NCI-H2029 (cell line): ENCODE measurements around the gene KIF13A.
"Not testable (repeated sequence)": the region's sequence is repeated elsewhere in the genome, so short reads cannot be mapped to it uniquely, and the experiment has no call there.

Experiments used
- DNase-seq: peaks from one replicate; lab custom pipeline; 2025; lab: John Stamatoyannopoulos, UW

KIF13A gene

DNA sequence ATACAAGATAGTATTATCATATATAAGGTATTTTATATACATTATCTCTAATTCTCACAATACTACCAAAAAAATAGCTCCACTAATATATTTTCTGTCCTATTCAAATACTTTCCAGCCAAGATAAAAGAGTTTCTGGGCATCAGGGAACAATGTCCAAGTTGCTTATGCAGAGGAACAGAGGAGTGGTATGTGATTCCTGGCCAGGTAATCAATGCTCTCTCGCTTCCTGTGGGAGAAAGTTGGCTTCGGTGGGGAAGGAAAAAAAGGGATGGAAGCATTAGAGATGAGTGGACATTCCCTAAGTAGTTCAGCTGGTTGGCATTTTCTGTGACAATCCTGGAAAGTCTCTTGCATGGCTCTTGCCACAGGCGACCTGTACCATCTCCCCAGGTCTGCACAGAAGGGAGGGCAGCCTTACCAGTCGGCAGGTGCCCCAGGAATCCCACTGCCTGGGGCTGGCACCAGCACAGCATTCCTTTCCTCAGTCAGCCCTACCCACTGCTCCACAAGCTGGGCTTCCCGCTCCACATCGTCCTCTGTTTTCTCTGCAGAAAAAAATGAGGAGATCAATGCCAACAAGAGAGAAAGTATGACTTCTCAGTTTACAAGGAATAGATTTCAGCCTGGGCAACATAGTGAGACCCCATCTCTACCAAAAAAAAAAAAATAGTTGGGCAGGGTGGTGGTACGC lies 202.2 kb downstream of the KIF13A start:
- no peak for DNase-seq

DNA sequence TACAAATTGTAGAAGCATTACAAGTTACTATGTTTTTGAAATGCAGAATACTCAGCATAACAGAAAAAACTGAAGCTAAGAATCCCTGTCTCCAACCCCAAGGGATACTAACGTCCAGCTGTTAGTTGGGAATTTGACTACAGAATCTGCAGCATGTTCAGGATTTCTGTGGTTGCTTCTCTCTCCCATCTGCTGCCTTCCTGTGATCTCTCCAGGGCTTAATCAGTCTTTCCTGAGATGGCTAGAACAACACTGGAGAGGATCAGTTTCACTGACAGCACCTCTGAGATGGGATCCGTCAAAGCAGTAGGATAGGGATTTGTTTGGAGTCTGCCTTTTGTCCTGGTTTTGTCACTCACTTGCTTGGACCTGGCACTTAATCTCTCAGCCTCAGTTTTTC lies 207.4 kb downstream of the KIF13A start:
- no peak for DNase-seq

DNA sequence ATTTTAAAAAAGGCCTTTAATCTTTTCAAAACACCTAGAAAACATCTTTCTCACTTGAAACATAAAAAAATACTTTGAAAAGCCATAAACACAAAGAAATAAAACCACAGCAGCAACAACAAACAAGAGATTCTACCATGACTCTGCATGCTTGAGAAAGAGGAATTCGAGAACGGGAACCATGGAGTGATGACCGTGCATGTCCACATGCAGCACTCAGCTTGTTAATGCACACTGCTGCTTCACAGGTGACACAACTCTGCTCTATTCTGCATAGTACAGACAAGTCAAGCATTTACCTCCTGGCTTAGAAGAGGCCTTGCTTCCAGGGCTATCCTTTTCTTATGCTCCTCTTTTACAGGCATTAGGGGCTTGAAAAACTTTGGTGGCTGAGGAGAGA lies 215.8 kb downstream of the KIF13A start:
- DNase-seq = no peak

DNA sequence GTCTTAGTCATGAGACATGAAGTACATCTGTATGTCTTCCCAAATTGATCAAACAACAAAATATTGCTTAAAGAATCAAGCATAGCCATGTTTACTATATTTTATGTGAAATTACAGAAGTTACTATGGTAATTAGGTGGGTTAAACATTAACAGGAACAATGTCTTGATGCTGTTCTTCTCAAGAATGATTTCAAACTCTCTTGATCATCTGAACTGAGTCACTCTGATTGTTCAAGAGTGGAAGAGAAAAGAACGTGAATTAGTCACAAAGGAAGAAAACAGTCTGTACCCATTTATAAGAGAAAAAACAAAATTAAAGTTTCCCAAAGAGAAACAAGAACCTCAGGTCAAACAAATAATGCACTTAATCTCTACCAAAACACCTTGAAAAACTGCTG lies 218.6 kb downstream of the KIF13A start:
- DNase-seq = no peak

DNA sequence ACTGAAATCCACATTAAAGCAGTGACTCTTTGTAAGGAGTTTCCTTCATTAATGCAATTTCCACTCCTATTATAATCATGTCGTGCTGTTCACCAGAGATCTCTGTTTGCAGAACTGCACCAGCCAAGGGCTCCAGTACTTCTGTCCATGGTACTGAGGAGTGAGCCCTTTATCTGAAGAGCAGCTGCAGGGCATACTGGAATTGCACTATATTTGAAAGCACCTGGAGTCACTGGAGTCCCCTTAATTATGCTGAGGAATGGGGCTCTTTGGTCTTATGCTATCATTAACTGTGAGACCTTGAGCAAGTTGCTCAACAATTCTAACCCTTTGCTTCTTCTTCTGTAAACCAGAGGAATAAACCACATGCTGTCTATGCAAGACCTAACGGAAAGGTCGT lies 219.0 kb downstream of the KIF13A start:
- no peak for DNase-seq

- DNase-seq = no peak
Measured at GRCh38 chr6:17762651-17763050, 224.8 kb downstream of the KIF13A start.

DNA sequence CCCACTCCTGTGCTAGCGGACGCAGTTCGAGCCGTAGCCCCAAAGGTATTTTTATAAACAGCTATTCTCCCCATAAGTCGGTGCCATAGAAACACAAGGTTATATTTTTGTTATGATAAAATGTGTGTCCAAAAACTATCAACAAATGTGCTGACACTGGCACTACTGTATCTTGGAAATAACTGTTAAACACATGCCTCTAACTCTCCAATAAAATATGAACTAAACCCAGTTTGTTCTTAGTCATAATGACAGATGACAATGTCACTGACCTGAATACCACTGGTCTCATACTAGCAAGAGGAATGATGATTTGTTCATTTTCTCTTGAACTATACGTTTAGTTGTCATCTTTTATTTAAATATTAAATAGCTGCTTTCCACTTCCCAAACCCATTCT lies 229.3 kb downstream of the KIF13A start:
- no peak for DNase-seq

DNA sequence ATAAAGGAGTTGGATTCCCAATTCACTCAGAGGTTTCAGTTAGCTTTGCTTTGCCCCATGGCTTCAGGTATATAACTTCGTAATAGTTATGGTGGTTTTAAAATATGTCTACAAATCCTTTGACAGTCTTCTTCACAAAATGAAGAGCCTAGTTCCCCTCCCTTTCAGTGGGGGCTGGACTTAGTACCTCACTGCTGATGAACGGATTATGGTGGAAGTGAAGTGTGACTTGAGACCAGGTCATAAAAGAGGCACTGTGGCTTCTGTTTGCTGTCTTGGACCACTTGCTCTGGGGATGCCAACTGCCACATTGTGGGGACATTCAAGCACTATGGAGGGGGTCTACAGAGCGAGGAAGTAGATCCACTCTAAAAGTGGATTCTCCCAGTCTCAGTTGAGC lies 233.2 kb downstream of the KIF13A start:
- no peak for DNase-seq

- DNase-seq = not testable (repeated sequence)
Measured at GRCh38 chr6:17745324-17745723, 242.1 kb downstream of the KIF13A start.

- not testable (repeated sequence) for DNase-seq
Measured at GRCh38 chr6:17744757-17745308, 242.6 kb downstream of the KIF13A start.

DNA sequence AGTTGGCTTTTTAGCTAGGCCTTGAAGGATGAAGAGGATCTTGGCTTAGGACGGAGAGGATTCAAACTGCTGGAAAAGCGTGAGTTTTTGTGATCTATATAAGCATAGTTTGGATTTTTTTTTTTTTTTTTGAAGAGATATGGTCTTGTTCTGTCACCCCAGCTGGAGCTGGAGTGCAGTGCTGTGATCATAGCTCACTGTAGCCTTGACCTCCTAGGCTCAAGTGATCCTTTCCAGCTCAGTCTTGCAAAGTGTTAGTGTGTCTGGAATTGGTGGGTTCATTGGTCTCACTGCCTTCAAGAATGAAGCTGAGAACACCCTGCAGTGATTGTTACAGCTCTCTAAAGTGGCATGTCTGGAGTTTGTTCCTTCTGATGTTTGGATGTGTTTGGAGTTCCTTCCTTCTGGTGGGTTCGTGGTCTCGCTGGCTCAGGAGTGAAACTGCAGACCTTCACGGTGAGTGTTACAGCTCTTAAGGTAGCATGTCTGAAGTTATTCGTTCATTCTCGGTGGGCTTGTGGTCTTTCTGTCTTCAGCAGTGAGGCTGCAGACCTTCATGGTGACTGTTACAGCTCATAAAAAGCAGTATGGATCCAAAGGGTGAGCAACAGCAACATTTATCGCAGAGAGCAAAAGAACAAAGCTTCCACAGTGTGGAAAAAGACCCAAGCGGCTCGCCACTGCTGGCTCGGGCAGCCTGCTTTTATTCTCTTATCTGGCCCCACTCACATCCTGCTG lies 243.2 kb downstream of the KIF13A start:
- DNase-seq = no peak

GRCh38 chr6:17741507-17741906 lies 245.9 kb downstream of the KIF13A start:
- DNase-seq = no peak

DNA sequence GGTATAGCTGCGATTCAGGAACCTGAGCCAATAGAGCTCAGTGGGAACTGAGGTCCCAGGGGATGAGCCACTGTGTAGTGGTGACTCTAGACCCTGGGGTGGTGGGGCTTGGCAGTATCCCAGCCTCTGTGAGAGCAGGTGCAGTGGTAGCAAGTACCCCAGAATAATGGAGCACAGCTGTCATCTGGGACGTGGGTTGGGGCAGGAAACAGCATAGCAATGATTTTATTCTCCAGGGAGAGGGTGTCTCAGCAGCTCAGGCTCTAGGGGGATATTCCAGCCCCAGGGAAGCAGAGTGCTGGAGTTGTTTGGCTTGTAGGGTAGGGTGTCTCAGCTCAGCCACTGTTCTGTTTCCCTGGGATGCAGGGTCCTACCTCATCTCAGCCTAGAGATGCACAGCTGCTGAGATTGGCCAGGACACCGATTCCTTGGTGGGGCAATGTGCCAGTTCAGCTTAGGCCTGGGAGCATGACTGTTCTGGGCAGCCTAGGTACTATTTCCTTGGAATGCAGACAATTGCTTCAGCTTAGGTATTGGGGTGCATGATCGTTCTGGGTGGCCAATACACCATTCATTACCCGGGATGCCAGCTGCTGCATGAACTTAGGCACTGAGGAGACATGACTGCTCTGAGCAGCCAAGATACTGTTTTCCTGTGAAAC lies 246.7 kb downstream of the KIF13A start:
- no peak for DNase-seq

DNA sequence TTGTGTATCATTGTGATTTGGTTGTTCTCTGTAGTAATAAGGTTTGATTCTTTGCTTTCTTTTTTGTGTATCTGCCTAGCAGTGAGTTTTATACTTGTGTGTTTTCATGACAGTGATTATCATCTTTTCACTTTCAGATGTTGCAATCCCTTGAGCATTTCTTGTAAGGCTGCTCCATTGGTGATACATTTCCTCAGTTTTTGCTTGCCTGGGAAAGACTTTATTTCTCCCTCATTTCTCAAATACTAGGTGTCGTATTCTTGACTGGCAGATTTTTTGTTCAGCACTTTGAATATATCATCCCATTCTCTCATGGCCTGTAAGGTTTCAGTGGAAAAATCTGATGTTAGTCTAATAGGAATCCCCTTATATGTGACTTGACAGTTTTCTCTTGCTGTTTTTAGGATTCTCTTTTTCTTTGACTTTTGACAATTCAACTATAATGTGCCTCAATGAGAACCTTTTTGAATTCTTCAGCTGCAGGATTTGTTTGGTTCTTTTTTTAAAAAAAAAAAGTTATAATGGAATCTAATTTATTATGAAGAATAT lies 249.7 kb downstream of the KIF13A start:
- no peak for DNase-seq

DNA sequence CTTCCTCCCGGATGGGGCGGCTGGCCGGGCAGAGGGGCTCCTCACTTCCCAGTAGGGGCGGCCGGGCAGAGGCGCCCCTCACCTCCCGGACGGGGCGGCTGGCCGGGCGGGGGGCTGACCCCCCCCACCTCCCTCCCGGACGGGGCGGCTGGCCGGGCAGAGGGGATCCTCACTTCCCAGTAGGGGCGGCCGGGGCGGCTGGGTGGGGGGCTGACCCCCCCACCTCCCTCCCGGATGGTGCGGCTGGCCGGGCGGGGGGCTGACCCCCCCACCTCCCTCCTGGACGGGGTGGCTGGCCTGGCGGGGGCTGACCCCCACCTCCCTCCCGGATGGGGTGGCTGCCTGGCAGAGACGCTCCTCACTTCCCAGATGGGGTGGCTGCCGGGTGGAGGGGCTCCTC lies 252.1 kb downstream of the KIF13A start:
- DNase-seq = not testable (repeated sequence)

- DNase-seq = no peak
Measured at GRCh38 chr6:17730078-17730704, 257.2 kb downstream of the KIF13A start.

DNA sequence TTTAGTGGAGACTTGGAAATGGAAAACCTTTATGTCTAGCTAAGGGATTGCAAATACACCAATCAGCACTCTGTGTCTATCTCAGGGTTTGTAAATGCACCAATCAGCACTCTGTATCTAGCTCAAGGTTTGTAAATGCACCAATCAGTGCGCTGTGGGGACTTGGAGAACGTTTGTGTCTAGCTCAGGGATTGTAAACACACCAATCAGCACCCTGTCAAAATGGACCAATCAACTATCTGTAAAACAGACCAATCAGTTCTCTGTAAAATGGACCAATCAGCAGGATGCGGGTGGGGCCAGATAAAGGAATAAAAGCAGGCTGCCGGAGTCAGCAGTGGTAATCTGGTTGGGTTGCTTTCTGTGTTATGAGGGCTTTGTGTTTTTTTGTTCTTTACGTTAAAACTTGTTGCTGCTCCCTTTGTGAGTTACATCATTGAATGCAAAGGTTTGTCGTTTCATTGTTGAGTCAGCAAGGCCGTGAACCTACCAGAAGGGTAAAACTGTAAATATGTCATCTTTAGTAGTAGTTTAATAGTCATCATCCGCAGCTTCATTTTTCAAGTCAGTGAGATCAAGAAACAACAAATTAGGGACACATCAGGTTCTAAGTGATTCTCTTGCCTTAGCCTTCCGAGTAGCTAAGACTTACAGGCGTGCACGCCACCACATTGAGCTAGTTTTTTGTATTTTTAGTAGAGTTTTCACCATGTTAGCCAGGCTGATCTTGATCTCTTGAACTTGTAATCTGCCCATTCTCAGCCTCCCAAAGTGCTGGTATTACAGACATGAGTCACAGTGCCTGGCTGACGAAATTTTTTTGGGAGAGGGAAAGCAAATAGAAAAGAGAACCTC lies 258.0 kb downstream of the KIF13A start:
- DNase-seq = no peak

DNA sequence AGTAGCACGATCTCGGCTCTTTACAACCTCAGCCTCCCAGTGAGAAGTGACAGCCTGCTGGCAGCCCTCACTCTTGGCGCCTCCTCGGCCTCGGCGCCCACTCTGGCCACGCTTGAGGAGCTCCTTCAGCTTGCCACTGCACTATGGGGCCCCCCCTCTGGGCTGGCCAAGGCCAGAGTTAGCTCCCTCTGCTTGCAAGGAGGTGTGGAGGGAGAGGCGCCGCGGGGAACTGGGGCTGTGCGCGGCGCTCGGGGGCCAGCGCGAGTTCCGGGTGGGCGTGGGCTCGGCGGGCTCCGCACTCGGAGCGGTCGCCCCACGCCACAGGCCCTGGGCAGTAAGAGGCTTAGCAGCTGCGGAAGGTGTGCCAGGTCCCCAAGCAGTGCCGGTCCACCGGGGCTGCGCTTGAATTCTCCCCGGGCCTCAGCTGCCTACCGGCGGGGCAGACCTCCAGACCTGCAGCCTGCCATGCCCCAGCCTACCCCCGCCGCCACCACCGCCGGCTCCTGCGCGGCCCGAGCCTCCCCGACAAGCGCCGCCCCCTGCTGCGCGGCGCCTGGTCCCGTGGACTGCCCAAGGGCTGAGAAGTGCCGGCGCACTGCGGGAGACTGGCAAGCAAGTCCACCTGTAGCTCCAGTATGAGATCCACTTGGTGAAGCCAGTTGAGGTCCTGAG lies 258.7 kb downstream of the KIF13A start:
- DNase-seq = no peak

DNA sequence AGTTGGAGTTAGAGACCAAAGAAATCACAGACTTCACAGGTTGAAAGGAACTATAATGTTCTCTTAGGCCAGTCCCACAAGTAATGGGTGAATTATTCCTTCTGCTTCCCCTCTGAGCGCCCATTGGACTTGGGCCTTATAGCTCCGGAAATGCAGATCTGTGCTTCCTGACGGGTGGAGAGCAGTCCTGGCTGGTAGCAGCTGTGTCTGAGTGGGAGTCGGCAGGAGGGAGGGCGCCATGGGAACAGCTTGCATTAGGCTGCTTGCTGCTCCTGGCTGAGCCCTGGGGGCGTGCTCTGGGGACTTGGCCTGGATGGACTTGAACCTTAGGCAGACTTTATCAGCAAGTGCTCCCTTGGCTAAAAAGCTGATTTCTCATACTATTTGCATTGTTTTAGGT lies 262.4 kb downstream of the KIF13A start:
- DNase-seq = no peak

DNA sequence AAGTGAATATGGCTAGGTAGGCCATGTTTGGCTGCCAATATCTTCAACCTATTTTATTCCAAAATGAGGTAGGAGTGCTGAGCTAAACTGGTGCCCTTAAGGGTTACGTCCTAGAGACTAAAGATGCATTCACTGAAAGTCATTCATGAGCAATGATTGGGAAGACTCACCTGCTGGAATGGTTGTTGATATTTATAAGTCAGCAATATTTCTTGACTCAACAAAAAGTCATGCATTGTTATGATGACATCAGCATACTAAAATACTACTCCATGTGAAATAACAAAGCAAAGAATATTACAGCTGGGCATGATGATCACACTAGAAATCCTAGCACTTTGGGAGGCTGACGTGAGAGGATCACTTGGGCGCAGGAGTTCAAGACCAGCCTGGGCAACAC lies 263.1 kb downstream of the KIF13A start:
- no peak for DNase-seq

- DNase-seq = no peak
Measured at GRCh38 chr6:17721671-17722070, 265.8 kb downstream of the KIF13A start.
